H1 (cell line): ENCODE data around the gene FBLN2. TPM values are rescaled to one million over a fixed set of nuclear protein-coding genes. Genes with fewer than 3 reads are reported as not detected.

Experiments used
- CTCF ChIA-PET: fragments of 300-600 bp; sonication (Branson Sonifier 250); formaldehyde crosslinking; loops from one replicate; lab custom pipeline; 2021; ENCODE audit not compliant: partially characterized antibody; lab: Charles Lee
- POLR2A ChIA-PET: fragments of 300-600 bp; sonication (Branson Sonifier 250); formaldehyde crosslinking; loops from one replicate; lab custom pipeline; 2021; ENCODE audit warnings: inconsistent platforms; ENCODE audit not compliant: partially characterized antibody; lab: Charles Lee
- DNase-seq, 2 experiments: peaks; one replicate each; pipeline versions ENCODE4 v3.0.0 to v3.0.0-alpha.2; 2010 to 2022; ENCODE audit warnings: low spot score in 2 of 2, low read depth in 1 of 2, mixed read lengths in 1 of 2
- FAIRE-seq: peaks from 2 replicates; lab custom pipeline; 2011; peaks lifted over from hg19 to GRCh38; lab: Jason Lieb, UNC
- H2AFZ ChIP-seq: 2 replicates; pipeline ENCODE4 v1.8.1; 2012; ENCODE audit warnings: low read length, inconsistent platforms
- H2AK5ac ChIP-seq: 2 replicates; pipeline ENCODE4 v1.6.1; 2013; ENCODE audit warnings: low read depth, low read length
- H2BK120ac ChIP-seq: replicated peaks from 2 replicates; pipeline ENCODE3; 2013; ENCODE audit warnings: low read depth, low read length, inconsistent platforms
- H2BK12ac ChIP-seq: 2 replicates; pipeline ENCODE4 v1.6.1; 2013; ENCODE audit warnings: low read depth, low read length
- H2BK15ac ChIP-seq: 2 replicates; pipeline ENCODE4 v1.6.1; 2013; ENCODE audit warnings: low read length
- H2BK20ac ChIP-seq: 2 replicates; pipeline ENCODE4 v1.6.1; 2013; ENCODE audit warnings: low read length
- H2BK5ac ChIP-seq: 2 replicates; pipeline ENCODE4 v1.6.1; 2013; ENCODE audit warnings: low read depth, low read length
- H3K14ac ChIP-seq: 2 replicates; pipeline ENCODE4 v1.6.1; 2013; ENCODE audit warnings: inconsistent platforms; ENCODE audit not compliant: insufficient read length
- H3K18ac ChIP-seq: 2 replicates; pipeline ENCODE4 v1.6.1; 2013; ENCODE audit warnings: low read length; ENCODE audit errors: extremely low read depth
- H3K23ac ChIP-seq: 2 replicates; pipeline ENCODE4 v1.6.1; 2013; ENCODE audit warnings: inconsistent platforms; ENCODE audit not compliant: insufficient read length
- H3K23me2 ChIP-seq: 2 replicates; pipeline ENCODE4 v1.6.1; 2013; ENCODE audit warnings: low read depth, low read length
- H3K27ac ChIP-seq: 2 replicates; pipeline ENCODE4 v1.6.1; 2011; ENCODE audit warnings: low read depth, low read length, inconsistent platforms
- H3K27me3 ChIP-seq, 4 experiments: replicated peaks in 1 of 4; 1 replicate in 1 of 4; 2 replicates in 3 of 4; pipeline versions ENCODE4 v1.6.1 to v1.8.1; 2011 to 2013; ENCODE audit warnings: low read length in 3 of 4, mild to moderate bottlenecking in 3 of 4, inconsistent platforms in 2 of 4, mixed read lengths in 2 of 4, moderate library complexity in 1 of 4; ENCODE audit not compliant: control insufficient read depth in 3 of 4, insufficient read depth in 3 of 4; ENCODE audit errors: extremely low read depth in 1 of 4
- H3K36me3 ChIP-seq, 4 experiments: 2 replicates each; pipeline versions ENCODE4 v1.6.1 to v1.8.1; 2011 to 2013; ENCODE audit warnings: mild to moderate bottlenecking in 4 of 4, low read length in 3 of 4, moderate library complexity in 2 of 4, control low read depth in 1 of 4, inconsistent platforms in 1 of 4; ENCODE audit not compliant: insufficient read depth in 4 of 4, control insufficient read depth in 2 of 4
- H3K4ac ChIP-seq: replicated peaks from 2 replicates; pipeline ENCODE3; 2013; ENCODE audit warnings: low read length, low read depth, mixed read lengths, inconsistent platforms; ENCODE audit not compliant: insufficient read length
- H3K4me1 ChIP-seq, 4 experiments: replicated peaks in 1 of 4; 1 replicate in 1 of 4; 2 replicates in 3 of 4; pipeline versions ENCODE4 v1.6.1 to v1.8.1; 2011 to 2013; ENCODE audit warnings: low read length in 3 of 4, inconsistent platforms in 2 of 4, mixed read lengths in 1 of 4; ENCODE audit not compliant: insufficient read depth in 4 of 4, control insufficient read depth in 3 of 4
- H3K4me2 ChIP-seq, 2 experiments: 2 replicates each; pipeline versions ENCODE4 v1.6.1 to v1.8.1; 2011 to 2013; ENCODE audit warnings: low read depth in 2 of 2, low read length in 2 of 2, control low read depth in 1 of 2, inconsistent platforms in 1 of 2, mild to moderate bottlenecking in 1 of 2; ENCODE audit not compliant: insufficient read depth in 1 of 2
- H3K4me3 ChIP-seq, 4 experiments: fragments of 200-600, 300-600 bp in 1 of 4; sonication (generic), shearing (Covaris generic), sonication (Bioruptor Twin) in 1 of 4; 2 replicates each; pipeline versions ENCODE4 v1.5.1 to v1.8.1; 2011 to 2016; ENCODE audit warnings: low read length in 4 of 4, low read depth in 3 of 4, control low read depth in 2 of 4, inconsistent platforms in 2 of 4, mild to moderate bottlenecking in 2 of 4, mixed read lengths in 1 of 4, moderate library complexity in 1 of 4; ENCODE audit not compliant: insufficient read depth in 2 of 4; ENCODE audit errors: extremely low read depth in 1 of 4
- H3K56ac ChIP-seq: replicated peaks from 2 replicates; pipeline ENCODE3; 2013; ENCODE audit warnings: low read depth, mild to moderate bottlenecking, mixed read lengths, low read length, inconsistent platforms; ENCODE audit not compliant: insufficient read length
- H3K79me1 ChIP-seq: 2 replicates; pipeline ENCODE4 v1.6.1; 2013; ENCODE audit warnings: low read depth, low read length, control low read depth
- H3K79me2 ChIP-seq, 2 experiments: 2 replicates each; pipeline versions ENCODE4 v1.6.1 to v1.8.1; 2012 to 2013; ENCODE audit warnings: low read length in 2 of 2, mild to moderate bottlenecking in 2 of 2, inconsistent platforms in 1 of 2; ENCODE audit not compliant: insufficient read depth in 2 of 2, control insufficient read depth in 1 of 2
- H3K9ac ChIP-seq, 4 experiments: replicated peaks in 1 of 4; 1 replicate in 1 of 4; 2 replicates in 3 of 4; pipeline versions ENCODE4 v1.6.1 to v1.8.1; 2011 to 2013; ENCODE audit warnings: low read depth in 3 of 4, low read length in 3 of 4, control low read depth in 2 of 4, mild to moderate bottlenecking in 2 of 4, moderate library complexity in 2 of 4, inconsistent platforms in 1 of 4; ENCODE audit errors: extremely low read depth in 1 of 4
- H3K9me3 ChIP-seq, 2 experiments: 2 replicates each; pipeline versions ENCODE4 v1.6.1 to v1.8.1; 2012 to 2013; ENCODE audit warnings: mild to moderate bottlenecking in 2 of 2, moderate library complexity in 2 of 2, control low read depth in 1 of 2, inconsistent platforms in 1 of 2, low read depth in 1 of 2, low read length in 1 of 2, mixed read lengths in 1 of 2; ENCODE audit not compliant: insufficient read depth in 2 of 2
- H4K20me1 ChIP-seq, 2 experiments: replicated peaks in 1 of 2; 2 replicates each; pipeline versions ENCODE3 to v1.8.1; 2011 to 2013; ENCODE audit warnings: inconsistent platforms in 2 of 2, low read length in 2 of 2, mild to moderate bottlenecking in 1 of 2; ENCODE audit not compliant: insufficient read depth in 2 of 2, control insufficient read depth in 1 of 2
- H4K5ac ChIP-seq: 2 replicates; pipeline ENCODE4 v1.6.1; 2013; ENCODE audit warnings: low read length, low read depth, mixed read lengths, inconsistent platforms; ENCODE audit not compliant: insufficient read length
- H4K8ac ChIP-seq: 2 replicates; pipeline ENCODE4 v1.8.0; 2013; ENCODE audit warnings: mild to moderate bottlenecking, moderate library complexity, low read length, inconsistent platforms; ENCODE audit not compliant: insufficient read depth; ENCODE audit errors: extremely low read depth
- H4K91ac ChIP-seq: replicated peaks from 2 replicates; pipeline ENCODE3; 2013; ENCODE audit warnings: low read length, mixed read lengths, inconsistent platforms; ENCODE audit not compliant: insufficient read length
- CEBPB ChIP-seq: IDR thresholded peaks from 2 replicates; pipeline ENCODE4 v1.6.1; 2012; ENCODE audit warnings: low read depth, low read length
- CREB1 ChIP-seq: IDR thresholded peaks from 2 replicates; pipeline ENCODE4 v1.6.1; 2012; ENCODE audit warnings: inconsistent platforms
- GABPA ChIP-seq: IDR thresholded peaks from 2 replicates; pipeline ENCODE4 v1.6.1; 2011; ENCODE audit warnings: mild to moderate bottlenecking, low read length, moderate library complexity, borderline replicate concordance; ENCODE audit not compliant: insufficient read depth
- HDAC6 ChIP-seq: IDR thresholded peaks from one replicate; pipeline ENCODE4 v1.7.1; 2012; ENCODE audit warnings: low read depth, mild to moderate bottlenecking, inconsistent platforms, low read length, moderate library complexity
- KDM4A ChIP-seq: IDR thresholded peaks from one replicate; pipeline ENCODE4 v1.7.1; 2012; ENCODE audit warnings: low read depth, mild to moderate bottlenecking, moderate library complexity, low read length, inconsistent platforms; ENCODE audit not compliant: severe bottlenecking
- POLR2A ChIP-seq, 2 experiments: IDR thresholded peaks; 1 replicate in 1 of 2; 2 replicates in 1 of 2; pipeline ENCODE4 v1.6.1; 2011; ENCODE audit warnings: low read depth in 2 of 2, low read length in 2 of 2, mild to moderate bottlenecking in 2 of 2; ENCODE audit errors: control extremely low read depth in 1 of 2
- SIRT6 ChIP-seq: IDR thresholded peaks from one replicate; pipeline ENCODE4 v1.7.1; 2012; ENCODE audit warnings: low read length, inconsistent platforms
- SP2 ChIP-seq: IDR thresholded peaks from 2 replicates; pipeline ENCODE4 v1.6.1; 2012; ENCODE audit warnings: mild to moderate bottlenecking, low read length, inconsistent platforms
- SUZ12 ChIP-seq: fragments of 200-600 bp; sonication (generic); IDR thresholded peaks from 2 replicates; pipeline ENCODE4 v1.6.1; 2012; ENCODE audit warnings: mild to moderate bottlenecking, inconsistent platforms, low read length, moderate library complexity, mixed read lengths
- USF2 ChIP-seq: IDR thresholded peaks from 2 replicates; pipeline ENCODE4 v1.6.1; 2011; ENCODE audit warnings: low read length, improper control_type of control experiment
- WGBS, 2 experiments: shearing (Covaris generic) in 1 of 2; methylation state at CpG; one replicate each; pipeline versions ENCODE4 v1.1.6 to v1.1.7; 2013 to 2015; ENCODE audit warnings: low lambda C conversion rate in 2 of 2, mixed read lengths in 2 of 2, inconsistent platforms in 1 of 2, low coverage in 1 of 2, missing lambda C conversion rate in 1 of 2; ENCODE audit not compliant: insufficient replicate concordance in 2 of 2, insufficient coverage in 1 of 2, insufficient read length in 1 of 2; ENCODE audit errors: extremely low coverage in 1 of 2, missing lambda C conversion rate in 1 of 2; 5-methylcytosine and 5-hydroxymethylcytosine counted together
- polyA plus RNA-seq, 7 experiments: library from polyadenylated mRNA; depleted of rRNA in 3 of 7; stranded (reverse) in 5 of 7; unstranded in 2 of 7; fragments of >200 nt in 5 of 7; fragments of 200-250 nt in 2 of 7; gene quantifications; 1 replicate in 5 of 7; 2 replicates in 1 of 7; 4 replicates in 1 of 7; pipeline versions ENCODE4 v1.2.1 to v1.2.3, GENCODE V29; 2011 to 2013; ENCODE audit warnings: missing spikeins in 2 of 7, mixed read lengths in 2 of 7
- total RNA-seq: library from RNA; stranded (reverse); fragmentation: NEBNext Ultra II Directional; extraction: Animal tissue kit (Norgen Biotek cat#: 25700); gene quantifications from 2 replicates; pipeline ENCODE4 v1.2.1, GENCODE V29; 2021

FBLN2 gene
- total and polyA plus RNA-seq, 2 of the 8 experiments (the other 6 are each of a cell fraction or from before 2014, with no cell fraction given): 17.4 to 24.2 TPM

DNA sequence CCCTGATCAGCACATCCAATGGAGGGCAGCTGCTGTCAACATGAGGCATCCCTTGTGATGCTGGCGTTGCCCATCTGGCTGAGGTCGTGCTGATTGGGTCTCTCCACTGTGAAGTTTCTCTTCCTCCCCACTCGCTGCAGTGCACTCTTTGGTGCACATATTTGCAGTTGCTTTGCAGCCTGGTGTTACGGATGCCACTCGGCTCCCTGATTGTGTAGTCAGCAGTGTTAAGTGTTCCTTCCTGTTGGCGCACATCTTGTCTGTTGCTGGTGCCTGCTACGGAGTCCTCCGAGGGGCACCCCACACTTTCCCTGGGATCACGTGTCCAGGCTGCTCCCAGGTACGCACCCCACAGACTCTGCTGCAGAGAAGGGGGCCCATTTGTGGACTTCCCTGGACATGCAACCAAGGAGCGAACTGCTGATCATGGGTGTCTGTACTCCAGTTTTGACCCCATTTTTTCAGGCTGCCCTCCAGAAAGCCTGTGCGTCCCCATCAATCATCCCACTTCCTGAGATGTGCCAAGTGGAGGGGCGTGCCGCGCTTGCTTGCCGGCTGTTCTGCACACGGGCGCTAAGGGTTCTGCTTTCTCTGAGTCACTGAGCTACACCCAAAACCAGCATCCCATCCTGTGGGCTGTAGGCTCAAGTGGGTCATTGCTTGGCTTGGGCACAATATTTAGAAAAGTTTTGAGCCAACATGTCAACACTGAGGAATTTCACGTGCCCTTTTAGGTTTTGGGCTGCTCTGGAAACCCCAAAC is 98.6 kb downstream of the FBLN2 start:
- H2BK12ac ChIP-seq: no peak overlapping the region
- H3K27me3 ChIP-seq: peaks cover 0 to 6% (median 2%) of the 10 kb centered on the region in 4 experiments; a peak in 3 of 7 replicates
- no peak overlapping the region for H2BK5ac ChIP-seq
- H2BK20ac ChIP-seq: no peak overlapping the region
- H3K9me3 ChIP-seq: no peaks in the 10 kb centered on the region
- no peak overlapping the region for H3K9ac ChIP-seq
- H3K36me3 ChIP-seq: no peaks in the 10 kb centered on the region
- H3K23me2 ChIP-seq: no peaks in the 10 kb centered on the region
- H4K5ac ChIP-seq: peak overlapping the region; percentile 25
- H3K14ac ChIP-seq: no peak overlapping the region
- H3K18ac ChIP-seq: no peak overlapping the region
- H2AK5ac ChIP-seq: no peak overlapping the region
- CTCF ChIA-PET: interaction anchor here (0.6 to 34.9 kb wide), 53 partner anchors 8 to 640 kb away, joined by 3 to 772 read pairs (median 6); partner anchors contain the start of genes FBLN2, HDAC11 and WNT7A
- no peaks in the 10 kb centered on the region for H4K20me1 ChIP-seq
- H3K27ac ChIP-seq: no peak overlapping the region
- H3K4me3 ChIP-seq: no peak overlapping the region
- peak overlapping the region; percentile 46; the same call in 1 of the 2 replicates for H2AFZ ChIP-seq
- no peak overlapping the region for H3K4me2 ChIP-seq
- H4K8ac ChIP-seq: 0 out of 2 replicates have a peak overlapping the region, but pooled peaks have one; percentile 73
- no peaks in the 10 kb centered on the region for H3K79me2 ChIP-seq
- peak overlapping the region; percentile 48 for H2BK120ac ChIP-seq
- 93% methylated on average over 19 of the region's 19 CpGs; no CpG with 5 or more reads in 1 of the 2 experiments for WGBS, 2 experiments
- DNase-seq (no peak), FAIRE-seq (no peak)
- peaks cover 0 to 9% (median 4%) of the 10 kb centered on the region in 4 experiments; a peak in 4 of 7 replicates for H3K4me1 ChIP-seq
- peak overlapping the region; percentile 56 for H4K91ac ChIP-seq
- POLR2A ChIA-PET: interaction anchor here (0.9 kb wide), 1 partner anchor 153 kb away, joined by 4 read pairs; no protein-coding TSS in a partner anchor
- no peak overlapping the region for H3K56ac ChIP-seq
- H3K23ac ChIP-seq: no peak overlapping the region
- no peaks in the 10 kb centered on the region for H3K79me1 ChIP-seq
- no peak for TF ChIP-seq CREB1
- TF ChIP-seq CEBPB: no peak
- TF ChIP-seq SUZ12: no peak
- TF ChIP-seq POLR2A (IDR thresholded peaks at IDR 0.05; ENCODE audit: control extremely low read depth in 1 of 2, low read depth in 2 of 2, low read length in 2 of 2): no peak
- TF ChIP-seq HDAC6: no peak
- no peak for TF ChIP-seq SP2
- no peak for TF ChIP-seq USF2
- TF ChIP-seq KDM4A: no peak
- no peak for TF ChIP-seq GABPA
- no peak for TF ChIP-seq SIRT6
- H3K4ac ChIP-seq: no peak overlapping the region
- no peak overlapping the region for H2BK15ac ChIP-seq
